ENCODE results near the gene HMCN2. TPM values are rescaled to one million over a fixed set of nuclear protein-coding genes. Genes with fewer than 3 reads are reported as not detected.

HMCN2 gene
- polyA plus RNA-seq, 2 of the 4 experiments (the other 2 are of a cell fraction) = 0.01 TPM; not detected in 1

DNA sequence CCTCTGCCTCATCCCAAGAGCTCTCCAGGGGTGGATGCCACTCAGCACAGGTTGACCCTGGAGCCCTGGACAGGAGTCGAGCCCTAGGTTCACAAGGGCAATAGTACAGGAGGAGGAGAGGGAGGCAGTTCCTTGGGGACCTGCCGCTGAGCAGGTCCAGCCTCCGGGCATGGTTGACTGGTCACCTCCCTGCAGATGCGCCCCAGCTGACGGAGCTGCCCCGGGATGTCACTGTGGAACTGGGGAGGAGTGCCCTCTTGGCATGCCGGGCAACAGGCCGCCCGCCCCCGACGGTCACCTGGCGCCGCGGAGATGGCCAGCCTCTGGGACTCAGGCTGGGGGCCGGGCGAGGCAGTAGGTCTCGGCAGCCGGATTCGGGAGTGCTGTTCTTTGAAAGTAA is 53.7 kb downstream of the HMCN2 start:
- H3K4me2 ChIP-seq = no peak overlapping the region

DNA sequence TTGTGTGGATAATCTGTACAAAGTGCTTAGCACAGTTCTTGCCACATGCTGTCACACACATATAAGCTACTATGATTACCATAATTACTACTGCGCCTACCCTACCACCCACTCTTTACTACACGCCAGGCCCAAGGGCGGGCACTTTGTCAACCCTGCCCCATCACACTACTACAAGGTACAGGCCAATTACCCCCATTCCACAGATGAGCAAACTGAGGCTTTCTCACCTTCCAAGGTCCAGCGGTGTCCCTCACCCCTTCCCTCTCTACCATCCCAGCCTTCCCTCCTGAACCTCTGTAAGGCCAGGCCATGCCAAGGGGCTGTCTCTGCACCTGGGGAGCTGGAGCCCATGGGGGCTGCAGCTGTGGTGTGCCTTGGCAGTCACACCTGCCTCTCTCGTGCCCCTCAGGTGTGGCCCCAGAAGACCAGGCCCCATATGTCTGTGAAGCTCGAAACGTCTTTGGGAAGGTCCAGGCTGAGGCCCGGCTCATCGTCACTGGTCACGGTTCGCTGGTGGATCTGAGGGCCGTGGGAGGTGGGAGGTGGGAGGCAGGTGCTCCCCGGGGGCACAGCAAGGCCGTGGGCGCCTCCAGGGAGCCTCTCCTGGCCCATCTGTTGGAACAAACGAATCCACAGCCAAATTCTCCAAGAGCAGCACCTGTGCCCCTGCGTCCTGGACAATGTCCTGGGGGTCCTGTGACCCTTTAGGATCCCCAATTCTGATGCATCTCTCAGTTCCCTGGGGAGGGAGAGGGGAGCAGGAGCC is 54.6 kb downstream of the HMCN2 start:
- Histone ChIP-seq H3K4me3 (no peak overlapping the region), H3K27ac (no peak overlapping the region), H3K4me2 (peak overlapping the region; percentile 57), H3K9me3 (no peaks in the 10 kb centered on the region), H3K4me1 (peaks cover 7% of the 10 kb centered on the region; the same call in 2 of the 3 replicates)
- ATAC-seq (no peak), FAIRE-seq (no peak), DNase-seq (ENCODE audit: low read depth in 1 of 2, low spot score in 1 of 2) (no peak)
- ChIA-PET POLR2A (no interaction called here), CTCF (interaction anchor here (1.0 to 2.4 kb wide), 7 partner anchors 10 to 298 kb away, joined by 3 to 6 read pairs (median 3); no protein-coding TSS in a partner anchor)
- no peak for TF ChIP-seq USF2 (IDR thresholded peaks at IDR 0.05)
- TF ChIP-seq KDM1A (IDR thresholded peaks at IDR 0.05; ENCODE audit: low read depth) = no peak
- no peak for TF ChIP-seq MYC (IDR thresholded peaks at IDR 0.05; ENCODE audit: borderline replicate concordance, low read length)
- TF ChIP-seq, protein P1, sequence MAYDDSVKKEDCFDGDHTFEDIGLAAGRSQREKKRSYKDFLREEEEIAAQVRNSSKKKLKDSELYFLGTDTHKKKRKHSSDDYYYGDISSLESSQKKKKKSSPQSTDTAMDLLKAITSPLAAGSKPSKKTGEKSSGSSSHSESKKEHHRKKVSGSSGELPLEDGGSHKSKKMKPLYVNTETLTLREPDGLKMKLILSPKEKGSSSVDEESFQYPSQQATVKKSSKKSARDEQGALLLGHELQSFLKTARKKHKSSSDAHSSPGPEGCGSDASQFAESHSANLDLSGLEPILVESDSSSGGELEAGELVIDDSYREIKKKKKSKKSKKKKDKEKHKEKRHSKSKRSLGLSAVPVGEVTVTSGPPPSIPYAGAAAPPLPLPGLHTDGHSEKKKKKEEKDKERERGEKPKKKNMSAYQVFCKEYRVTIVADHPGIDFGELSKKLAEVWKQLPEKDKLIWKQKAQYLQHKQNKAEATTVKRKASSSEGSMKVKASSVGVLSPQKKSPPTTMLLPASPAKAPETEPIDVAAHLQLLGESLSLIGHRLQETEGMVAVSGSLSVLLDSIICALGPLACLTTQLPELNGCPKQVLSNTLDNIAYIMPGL (CRISPR knock-in tag; IDR thresholded peaks at IDR 0.05; ENCODE audit: borderline replicate concordance) = no peak
- TF ChIP-seq FOXS1 (CRISPR knock-in tag; IDR thresholded peaks at IDR 0.05) = no peak
- no peak for TF ChIP-seq SREBF2 (IDR thresholded peaks at IDR 0.05)
- no peak for TF ChIP-seq EP300 (IDR thresholded peaks at IDR 0.05)
- TF ChIP-seq, protein P2, sequence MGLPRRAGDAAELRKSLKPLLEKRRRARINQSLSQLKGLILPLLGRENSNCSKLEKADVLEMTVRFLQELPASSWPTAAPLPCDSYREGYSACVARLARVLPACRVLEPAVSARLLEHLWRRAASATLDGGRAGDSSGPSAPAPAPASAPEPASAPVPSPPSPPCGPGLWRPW (IDR thresholded peaks at IDR 0.05) = no peak
- TF ChIP-seq ZSCAN20 (CRISPR knock-in tag; IDR thresholded peaks at IDR 0.05) = no peak
- TF ChIP-seq JUN (IDR thresholded peaks at IDR 0.05) = no peak
- TF ChIP-seq RNF2 (IDR thresholded peaks at IDR 0.05; ENCODE audit: borderline replicate concordance, low read depth) = no peak
- no peak for TF ChIP-seq HOXB13 (CRISPR knock-in tag; IDR thresholded peaks at IDR 0.05; ENCODE audit: low read depth)
- 79% methylated on average over 10 of the region's 17 CpGs for whole genome bisulfite sequencing (ENCODE audit: missing lambda C conversion rate)

More for the DNA sequence above, 53.7 kb downstream of the HMCN2 start:
- POLR2A ChIA-PET = no interaction called here
- DNase-seq (ENCODE audit: low read depth in 1 of 2, low spot score in 1 of 2) (no peak), ATAC-seq (no peak), FAIRE-seq (no peak)
- TF ChIP-seq JUN (IDR thresholded peaks at IDR 0.05) (no peak), FOSB (CRISPR knock-in tag; IDR thresholded peaks at IDR 0.05) (no peak), CEBPB (IDR thresholded peaks at IDR 0.05) (no peak), MAFK (IDR thresholded peaks at IDR 0.05; ENCODE audit: partially characterized antibody) (no peak), ZSCAN20 (CRISPR knock-in tag; IDR thresholded peaks at IDR 0.05) (no peak), SREBF2 (IDR thresholded peaks at IDR 0.05) (no peak), BHLHE40 (IDR thresholded peaks at IDR 0.05; ENCODE audit: low read depth, low read length) (no peak), NR3C1 (IDR thresholded peaks at IDR 0.05) (no peak), TP53 (CRISPR knock-in tag; IDR thresholded peaks at IDR 0.05) (no peak), HOXA7 (CRISPR knock-in tag; IDR thresholded peaks at IDR 0.05) (no peak), RCOR1 (IDR thresholded peaks at IDR 0.05; ENCODE audit: low read depth, low read length) (no peak)
- CTCF ChIA-PET = interaction anchor here (0.7 to 2.4 kb wide), 6 partner anchors 9 to 299 kb away, joined by 3 to 6 read pairs (median 4); no protein-coding TSS in a partner anchor
- Histone ChIP-seq H3K4me1 (peaks cover 7% of the 10 kb centered on the region; the same call in 2 of the 3 replicates), H3K9me3 (no peaks in the 10 kb centered on the region), H3K4me3 (no peak overlapping the region), H3K27ac (no peak overlapping the region)
- 80% methylated on average over 9 of the region's 19 CpGs for WGBS (ENCODE audit: missing lambda C conversion rate)
